ENCODE data around the gene WDR73. TPM values are rescaled to one million over a fixed set of nuclear protein-coding genes. Genes with fewer than 3 reads are reported as not detected.

Gene WDR73
- total RNA-seq, 1 experiment from 2014 or later, result 53.1 TPM

GRCh38 chr15:84605554-84605882 lies 48.6 kb downstream of the WDR73 start:
- H3K4me3 Mint-ChIP-seq (ENCODE audit: low read depth, unreplicated experiment), result no peak overlapping the region
- no peaks in the 10 kb centered on the region for H3K27me3 Mint-ChIP-seq (ENCODE audit: unreplicated experiment)
- H3K36me3 Mint-ChIP-seq (ENCODE audit: insufficient read depth, unreplicated experiment), result peaks cover 36% of the 10 kb centered on the region
- no peak for DNase-seq
- H3K27ac Mint-ChIP-seq (ENCODE audit: unreplicated experiment), result no peak overlapping the region
- no peaks in the 10 kb centered on the region for H3K9me3 Mint-ChIP-seq (ENCODE audit: low read depth, unreplicated experiment)
- CTCF ChIA-PET, result no interaction called here
- no TSS peak for BruUV-seq (replicated peaks)
- intact Hi-C loops (cut with micrococcal nuclease; ENCODE audit: unreplicated experiment), result no loop called here
- no peak for TF ChIP-seq CTCF (IDR thresholded peaks at IDR 0.05; ENCODE audit: unreplicated experiment)
- H3K4me1 Mint-ChIP-seq (ENCODE audit: low read depth, unreplicated experiment), result peaks cover 51% of the 10 kb centered on the region

- Mint-ChIP-seq H3K4me1 (ENCODE audit: low read depth, unreplicated experiment) (peaks cover 51% of the 10 kb centered on the region), H3K27ac (ENCODE audit: unreplicated experiment) (no peak overlapping the region), H3K36me3 (ENCODE audit: insufficient read depth, unreplicated experiment) (peaks cover 41% of the 10 kb centered on the region), H3K27me3 (ENCODE audit: unreplicated experiment) (no peaks in the 10 kb centered on the region), H3K4me3 (ENCODE audit: low read depth, unreplicated experiment) (no peak overlapping the region), H3K9me3 (ENCODE audit: low read depth, unreplicated experiment) (no peaks in the 10 kb centered on the region)
- no TSS peak for BruUV-seq (replicated peaks)
- CTCF ChIA-PET, result no interaction called here
- intact Hi-C loops (cut with micrococcal nuclease; ENCODE audit: unreplicated experiment), result no loop called here
- no peak for TF ChIP-seq CTCF (IDR thresholded peaks at IDR 0.05; ENCODE audit: unreplicated experiment)
- no peak for DNase-seq
Measured at GRCh38 chr15:84604826-84605553, 49.1 kb downstream of the WDR73 start.

- no peak for TF ChIP-seq CTCF (IDR thresholded peaks at IDR 0.05; ENCODE audit: unreplicated experiment)
- no peak for DNase-seq
- CTCF ChIA-PET, result interaction anchor here (0.7 to 1.1 kb wide), 2 partner anchors 16 kb away, joined by 3 to 5 read pairs; no protein-coding TSS in a partner anchor
- Mint-ChIP-seq H3K4me1 (ENCODE audit: low read depth, unreplicated experiment) (peaks cover 51% of the 10 kb centered on the region), H3K36me3 (ENCODE audit: insufficient read depth, unreplicated experiment) (peaks cover 50% of the 10 kb centered on the region), H3K27ac (ENCODE audit: unreplicated experiment) (no peak overlapping the region), H3K9me3 (ENCODE audit: low read depth, unreplicated experiment) (no peaks in the 10 kb centered on the region), H3K4me3 (ENCODE audit: low read depth, unreplicated experiment) (no peak overlapping the region), H3K27me3 (ENCODE audit: unreplicated experiment) (no peaks in the 10 kb centered on the region)
- no TSS peak for BruUV-seq (replicated peaks)
- intact Hi-C loops (cut with micrococcal nuclease; ENCODE audit: unreplicated experiment), result no loop called here
Measured at GRCh38 chr15:84603630-84604379, 50.3 kb downstream of the WDR73 start.

- peak overlapping the region; percentile 80 for H3K27ac Mint-ChIP-seq (ENCODE audit: unreplicated experiment)
- H3K27me3 Mint-ChIP-seq (ENCODE audit: unreplicated experiment), result no peaks in the 10 kb centered on the region
- intact Hi-C loops (cut with micrococcal nuclease; ENCODE audit: unreplicated experiment), result no loop called here
- no peak for DNase-seq
- no peaks in the 10 kb centered on the region for H3K9me3 Mint-ChIP-seq (ENCODE audit: low read depth, unreplicated experiment)
- CTCF ChIA-PET, result interaction anchor here (0.7 to 1.3 kb wide), 3 partner anchors 30 to 1358 kb away, joined by 3 to 5 read pairs (median 3); no protein-coding TSS in a partner anchor
- H3K4me1 Mint-ChIP-seq (ENCODE audit: low read depth, unreplicated experiment), result peaks cover 39% of the 10 kb centered on the region
- no peak for TF ChIP-seq CTCF (IDR thresholded peaks at IDR 0.05; ENCODE audit: unreplicated experiment)
- peak overlapping the region; percentile 95 for H3K4me3 Mint-ChIP-seq (ENCODE audit: low read depth, unreplicated experiment)
- peaks cover 53% of the 10 kb centered on the region for H3K36me3 Mint-ChIP-seq (ENCODE audit: insufficient read depth, unreplicated experiment)
- no TSS peak for BruUV-seq (replicated peaks)
Measured at GRCh38 chr15:84601555-84601838, 52.6 kb downstream of the WDR73 start.

Measured in Calu3 (cell line).